Activated gamma-delta T cell (primary cell): Measurements from ENCODE around the gene SPEF2.

Experiments
- DNase-seq: peaks from one replicate; lab custom pipeline; 2025; lab: John Stamatoyannopoulos, UW

The SPEF2 gene

DNA sequence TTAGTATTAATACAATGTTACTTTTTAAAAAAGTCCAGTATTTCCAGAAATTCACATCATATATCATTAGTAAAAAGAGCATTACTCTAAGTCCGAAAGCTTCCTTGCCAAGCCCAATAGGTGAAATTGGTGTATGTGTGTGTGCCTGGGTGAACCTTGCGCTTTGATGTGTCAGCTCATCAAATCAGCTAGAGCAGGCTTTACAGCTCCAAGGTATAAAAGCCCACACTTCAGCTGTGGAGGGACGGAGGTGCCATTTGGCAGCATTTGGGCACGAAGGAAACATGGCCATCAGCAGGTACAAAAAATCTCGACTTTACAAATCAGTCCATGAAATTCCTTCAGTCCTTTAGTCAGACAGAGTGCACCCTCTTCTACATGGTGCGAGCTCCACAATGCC, 162.6 kb downstream of the SPEF2 start:
- DNase-seq, result no peak

DNA sequence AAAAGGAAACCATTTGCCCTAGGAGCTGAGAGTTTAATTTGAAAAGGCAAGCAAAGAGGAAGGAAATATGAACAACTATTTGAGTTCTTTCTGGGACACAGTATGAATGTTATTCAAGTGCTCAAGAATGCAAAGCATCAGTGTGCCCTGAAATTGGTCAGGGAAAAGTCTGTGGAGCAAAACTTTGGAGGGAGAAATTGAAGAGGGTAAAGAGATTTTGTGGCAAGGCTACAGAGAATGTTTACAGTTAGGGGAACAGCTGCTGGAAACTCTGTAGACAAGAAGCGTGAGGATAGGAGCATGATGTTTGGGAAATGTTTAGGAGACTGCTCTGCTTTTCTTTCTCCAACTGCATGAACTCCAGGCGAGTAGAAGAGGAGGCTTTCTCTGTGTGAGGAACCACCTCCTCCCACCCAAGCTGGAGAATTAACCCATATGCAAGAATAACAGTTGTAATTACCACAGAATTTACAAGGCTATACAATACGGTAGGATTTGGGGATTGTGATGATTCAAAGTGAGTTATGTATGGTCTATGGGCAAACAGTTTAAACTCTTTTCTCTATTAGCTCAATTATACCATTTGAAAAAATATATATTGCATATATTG, 163.6 kb downstream of the SPEF2 start:
- DNase-seq, result no peak

DNA sequence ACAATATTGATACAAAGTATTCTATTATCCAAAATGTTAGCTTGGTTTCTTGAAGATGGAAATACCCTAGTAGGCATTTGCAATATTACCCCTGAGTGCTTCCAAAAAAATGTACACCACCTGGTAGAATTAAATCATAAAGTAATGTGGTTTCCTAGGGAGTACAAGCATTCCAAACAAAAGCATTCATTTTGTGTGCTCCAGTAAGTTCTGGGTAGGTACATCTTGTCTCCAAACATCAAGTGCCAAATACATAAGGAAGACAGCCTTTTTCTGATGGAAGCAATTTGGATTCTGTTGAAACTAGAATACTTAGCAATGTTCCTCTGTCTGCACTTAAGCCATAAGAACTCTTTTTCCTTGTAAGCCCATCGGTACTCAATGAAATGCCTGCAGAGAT, 165.9 kb downstream of the SPEF2 start:
- DNase-seq, result no peak

DNA sequence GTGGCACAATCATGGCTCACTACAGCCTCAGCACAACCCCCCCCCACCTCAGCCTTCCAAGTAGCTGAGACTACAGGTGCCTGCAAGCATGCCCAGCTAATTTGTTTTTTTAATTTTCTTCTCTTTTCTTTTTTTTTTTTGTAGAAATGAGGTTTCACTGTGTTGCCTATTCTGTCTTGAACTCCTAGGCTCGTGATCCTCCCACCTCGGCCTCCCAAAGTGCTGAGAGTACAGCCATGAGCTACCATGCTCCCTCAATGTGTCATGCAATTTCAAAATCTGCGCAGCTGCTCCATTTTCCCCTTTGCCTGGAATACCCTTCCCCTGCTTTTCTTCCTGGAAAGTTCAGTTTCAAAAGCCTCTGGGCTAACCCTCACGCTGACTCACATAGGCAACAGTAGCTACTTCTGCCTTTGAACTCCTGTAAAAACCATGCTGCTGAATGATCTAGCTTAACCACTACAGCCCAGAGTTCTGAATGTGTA, 168.0 kb downstream of the SPEF2 start:
- DNase-seq, result no peak

DNA sequence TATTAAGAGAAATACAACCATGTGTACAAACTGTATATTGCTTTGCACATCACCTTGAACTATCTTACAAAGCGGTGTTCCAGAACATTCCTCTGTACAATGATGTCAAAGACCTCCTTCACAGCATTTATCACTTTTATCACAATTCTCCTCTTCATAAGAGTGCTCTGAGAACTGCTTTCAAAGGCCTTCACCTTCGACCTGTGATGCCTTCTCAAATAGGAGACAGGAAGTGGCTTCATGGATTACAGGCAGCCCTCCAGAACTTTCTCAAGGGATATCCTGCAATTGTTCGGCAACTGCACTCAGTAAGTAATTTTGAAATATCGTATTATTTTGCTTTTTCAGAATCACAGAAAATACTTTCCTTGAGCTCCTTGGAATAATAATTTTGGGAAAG, 171.1 kb downstream of the SPEF2 start:
- DNase-seq, result no peak

DNA sequence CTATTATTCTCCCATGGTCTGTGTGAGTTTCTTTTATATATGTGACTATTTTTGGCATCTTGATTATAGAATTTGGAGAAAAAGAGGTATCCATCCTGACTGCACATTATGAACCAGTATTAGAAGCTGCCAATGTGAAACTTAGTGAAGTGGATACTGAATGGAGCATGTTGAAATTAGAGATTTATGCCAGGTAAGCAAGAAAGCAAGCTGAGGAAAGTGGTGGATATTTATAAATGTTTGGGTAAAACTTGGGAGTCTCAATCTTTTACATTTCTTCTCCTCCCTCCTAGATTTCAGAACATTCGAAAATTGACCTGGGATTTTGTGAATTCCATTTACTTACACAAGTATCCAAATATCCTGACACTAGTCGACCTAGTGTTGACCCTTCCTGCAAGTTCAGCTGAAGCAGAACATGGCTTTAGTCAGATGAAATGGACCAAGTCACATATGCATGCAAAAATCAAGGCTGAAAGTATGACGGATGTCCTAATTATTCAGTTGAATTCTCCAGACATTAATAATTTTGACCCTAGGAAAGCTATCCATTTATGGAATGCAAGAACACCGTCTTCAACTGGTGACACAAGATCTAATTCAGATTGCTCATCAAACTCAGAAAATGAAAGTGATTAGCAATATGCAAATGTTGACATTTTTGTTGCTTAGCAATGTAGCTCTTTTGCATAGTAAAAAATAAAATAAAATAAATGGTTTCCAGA, 172.2 kb downstream of the SPEF2 start:
- no peak for DNase-seq

DNA sequence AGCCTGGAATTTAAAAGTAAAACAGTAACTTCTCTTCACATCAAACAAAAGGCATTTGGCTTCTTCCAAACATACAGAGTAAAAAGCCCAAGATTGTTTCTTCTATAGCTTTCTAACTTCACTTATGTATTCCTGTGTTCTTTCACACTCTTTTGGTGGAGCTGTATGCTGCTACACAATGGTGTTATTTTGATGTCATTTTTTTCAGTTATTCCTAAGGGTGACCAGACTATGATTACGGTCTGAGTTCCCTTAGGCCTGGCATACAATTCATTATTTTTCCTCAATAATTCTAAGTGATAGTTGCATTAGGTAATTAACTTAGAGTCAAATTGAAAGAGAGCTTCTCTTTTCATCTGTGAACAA, 172.8 kb downstream of the SPEF2 start:
- no peak for DNase-seq

DNA sequence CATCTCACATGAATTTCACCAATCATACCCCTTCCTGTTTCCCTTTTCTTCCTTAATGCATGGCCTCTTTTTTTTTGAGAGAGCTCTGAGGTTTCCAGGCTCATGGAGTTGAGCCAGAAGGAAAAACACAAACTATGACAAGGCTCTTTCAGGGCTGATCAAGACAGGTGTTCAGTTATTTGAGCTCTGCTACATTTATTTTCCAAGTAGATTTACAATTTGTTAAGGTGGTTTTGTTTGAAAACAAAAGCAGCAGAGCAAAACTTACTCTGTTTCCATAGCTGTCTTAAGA, 176.6 kb downstream of the SPEF2 start:
- DNase-seq, result no peak

DNA sequence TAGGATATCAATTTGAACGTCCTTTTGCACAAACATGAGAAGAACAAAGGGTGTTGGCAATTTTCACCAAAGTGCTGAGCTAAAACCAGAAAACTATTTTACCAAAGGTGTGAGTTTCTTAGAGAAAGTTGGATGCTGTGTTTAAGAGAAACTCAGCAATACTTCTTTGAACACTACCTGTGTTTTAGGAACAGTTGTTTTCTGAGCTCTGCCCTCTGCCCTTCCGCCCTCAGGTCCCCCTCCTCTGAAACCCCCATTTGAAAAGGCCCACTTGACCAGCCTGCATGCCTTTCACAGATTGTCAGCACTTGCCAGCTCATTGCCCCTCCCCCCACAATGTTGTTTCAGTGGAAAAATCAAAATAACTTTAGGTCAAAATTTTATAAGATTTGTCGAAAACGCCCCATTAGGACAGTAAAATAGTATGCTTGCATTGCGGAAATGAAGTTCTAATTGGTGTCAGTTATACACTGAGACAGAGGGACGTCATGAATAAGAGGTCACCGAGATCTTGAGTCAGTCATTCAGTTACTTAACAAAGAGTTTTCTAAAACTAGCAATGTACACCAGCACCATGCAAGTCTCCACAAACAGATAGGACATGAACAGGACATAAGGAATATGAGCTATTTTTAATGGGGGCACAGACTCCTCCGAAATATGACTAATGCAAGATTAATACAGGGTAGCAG, 177.2 kb downstream of the SPEF2 start:
- no peak for DNase-seq

DNA sequence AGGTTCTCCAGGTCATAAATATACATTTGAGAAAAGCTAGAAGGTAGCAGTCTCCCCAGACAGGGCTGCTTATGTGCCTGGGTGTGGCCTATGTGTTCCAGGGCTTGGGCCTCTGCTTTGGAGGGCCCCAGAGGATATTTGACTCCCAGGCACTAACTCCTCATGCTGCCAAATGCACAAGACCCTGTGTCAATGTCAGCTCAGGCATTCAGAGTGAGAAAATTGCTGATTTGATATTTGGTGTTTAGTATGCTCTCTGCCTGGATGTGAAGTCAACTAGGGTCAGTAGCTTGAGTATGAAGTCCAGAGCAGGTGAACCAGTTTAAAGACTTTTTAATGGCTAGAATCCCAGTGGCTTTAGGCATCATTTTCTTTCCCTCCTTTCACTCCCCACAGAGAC, 181.5 kb downstream of the SPEF2 start:
- DNase-seq, result no peak

DNA sequence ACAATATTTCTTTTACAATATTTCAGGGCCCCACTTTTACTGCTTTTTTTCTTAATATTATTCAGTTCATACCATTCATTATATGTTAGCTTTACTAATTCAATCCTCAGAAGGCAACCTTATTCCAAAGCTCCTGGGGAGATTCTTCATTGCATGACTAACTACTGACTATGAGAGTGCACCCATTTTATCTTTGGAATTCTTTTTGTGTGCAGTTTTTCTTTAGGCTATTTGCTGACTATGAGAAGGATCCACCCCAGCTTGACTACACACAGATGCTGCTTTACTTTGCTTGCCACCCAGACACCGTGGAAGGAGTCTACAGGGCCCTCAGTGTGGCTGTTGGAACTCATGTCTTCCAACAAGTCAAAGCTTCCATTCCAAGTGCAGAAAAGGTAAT, 182.1 kb downstream of the SPEF2 start:
- no peak for DNase-seq

DNA sequence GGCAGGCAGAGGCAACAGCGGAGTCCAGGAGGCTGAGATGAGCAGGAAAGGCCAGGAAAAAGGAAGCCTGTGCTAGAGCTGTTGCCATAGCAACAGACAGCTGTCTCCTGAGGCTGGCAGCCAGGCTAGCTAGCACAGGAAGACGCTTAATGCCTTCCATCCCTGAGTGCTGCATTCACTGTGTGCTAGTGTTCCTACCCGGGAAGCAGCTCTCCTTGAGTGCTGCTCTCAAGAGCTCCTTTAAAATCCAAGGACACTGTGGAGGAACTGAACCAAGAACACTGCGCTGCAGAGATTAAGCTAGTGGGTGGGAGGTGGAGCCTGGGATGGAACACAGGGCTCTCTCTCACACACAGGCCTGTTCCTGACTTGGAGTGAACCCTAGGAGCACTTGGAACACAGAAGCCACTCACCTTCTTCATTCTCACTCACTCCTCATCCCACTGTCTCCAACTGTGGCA, 185.6 kb downstream of the SPEF2 start:
- no peak for DNase-seq

DNA sequence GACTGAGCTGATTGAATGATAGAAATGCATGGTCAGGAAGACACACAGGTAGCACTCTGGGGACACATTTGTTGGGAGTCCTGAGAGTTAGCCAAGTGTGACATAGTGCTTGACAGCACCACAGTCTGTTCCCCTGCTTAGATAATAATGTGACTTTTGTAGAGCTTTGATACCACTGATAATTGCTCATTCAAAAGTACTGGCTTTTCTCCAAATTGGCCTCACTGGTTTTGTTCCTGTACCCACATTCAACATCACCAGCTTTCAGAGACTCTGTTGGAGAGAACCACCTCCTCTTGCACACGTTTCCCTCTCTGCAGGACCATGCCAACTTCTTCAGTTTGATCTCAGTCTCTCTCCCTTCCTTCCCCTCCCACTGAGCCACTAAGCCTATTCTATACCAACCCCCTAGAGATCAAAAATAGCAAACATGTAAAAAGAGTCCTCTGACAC, 186.6 kb downstream of the SPEF2 start:
- no peak for DNase-seq

DNA sequence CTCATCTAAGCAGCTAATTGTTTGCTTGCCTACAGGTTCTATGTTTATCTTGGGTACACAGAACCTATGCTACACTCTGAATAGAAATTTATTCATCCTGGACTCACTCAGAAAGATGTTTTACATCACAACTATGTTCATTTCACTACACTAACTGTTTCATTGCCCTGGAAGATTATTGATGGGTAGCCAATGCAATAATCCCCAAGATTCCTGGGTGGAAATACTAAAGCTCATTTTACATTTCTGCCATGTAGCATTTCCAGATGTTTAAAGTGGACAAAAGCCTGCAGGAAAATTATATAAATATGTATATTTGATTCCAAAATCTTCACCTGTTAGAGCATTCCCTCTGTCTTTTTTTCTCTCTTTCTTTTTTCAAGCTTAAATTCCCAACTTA, 187.2 kb downstream of the SPEF2 start:
- no peak for DNase-seq

DNA sequence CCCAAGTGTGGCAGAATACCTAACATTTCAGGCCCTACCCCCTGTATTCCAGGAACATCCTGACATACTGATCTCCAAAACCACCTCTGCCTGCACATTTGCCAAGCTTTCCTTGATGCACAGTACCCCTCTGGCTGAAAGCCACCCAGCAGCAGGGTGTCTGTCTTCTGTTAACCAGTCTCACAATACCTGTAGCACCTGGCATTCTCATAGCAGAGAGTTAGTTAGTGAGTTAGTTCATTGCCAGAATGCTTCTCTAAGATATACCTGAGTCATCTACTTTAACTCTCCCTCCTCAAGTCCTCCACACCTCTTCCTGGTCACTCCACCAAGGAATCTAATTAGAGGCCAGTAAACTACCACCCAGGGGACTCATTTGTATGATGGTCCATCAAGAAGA, 192.9 kb downstream of the SPEF2 start:
- DNase-seq, result no peak

DNA sequence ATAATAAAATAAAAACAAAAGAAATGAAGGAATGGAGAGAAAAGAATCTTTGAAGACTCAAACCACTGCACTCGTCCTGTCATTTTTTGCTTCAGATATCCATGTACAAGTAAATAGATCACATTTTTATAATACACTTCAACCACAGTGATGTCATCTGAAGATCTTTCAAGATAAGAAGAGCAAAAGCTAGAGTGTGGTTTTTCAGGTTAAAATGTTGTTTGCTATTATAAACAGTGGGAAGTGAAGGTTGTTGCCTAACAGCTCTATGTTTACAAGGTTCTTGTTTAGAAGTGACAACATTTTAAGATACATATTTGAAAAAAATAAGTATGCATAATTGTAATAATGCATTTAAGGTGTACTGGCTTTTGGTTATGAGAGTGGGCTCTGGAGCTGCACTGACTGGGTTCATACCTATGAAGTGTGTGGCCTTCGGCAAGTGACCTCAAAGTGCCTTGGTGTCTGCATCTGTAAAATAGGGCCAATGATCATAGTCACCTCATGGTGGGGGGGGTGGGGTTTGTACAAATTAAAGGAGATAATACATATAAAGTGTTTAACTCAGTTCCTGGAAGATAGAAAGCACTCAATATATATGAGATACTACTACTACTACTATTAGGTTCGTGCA, 193.6 kb downstream of the SPEF2 start:
- no peak for DNase-seq

DNA sequence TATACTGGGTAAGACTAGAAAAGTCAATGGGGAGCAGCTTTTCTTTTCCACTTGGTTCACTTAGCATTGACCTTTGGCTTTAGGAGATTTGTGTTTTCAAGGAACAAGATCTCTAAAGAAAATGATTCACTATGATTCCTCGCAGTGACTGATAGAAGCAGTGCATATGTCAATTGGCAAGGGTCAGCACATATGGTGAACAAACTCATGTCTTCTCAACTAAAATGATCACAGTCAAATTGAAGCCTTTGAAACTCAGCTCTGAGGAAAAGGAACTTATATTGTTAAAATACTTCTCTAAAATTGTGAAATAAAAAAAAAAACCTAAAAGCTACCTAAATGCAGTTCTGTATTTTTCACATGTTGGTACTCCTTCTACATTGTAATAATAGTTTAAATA, 195.9 kb downstream of the SPEF2 start:
- no peak for DNase-seq

DNA sequence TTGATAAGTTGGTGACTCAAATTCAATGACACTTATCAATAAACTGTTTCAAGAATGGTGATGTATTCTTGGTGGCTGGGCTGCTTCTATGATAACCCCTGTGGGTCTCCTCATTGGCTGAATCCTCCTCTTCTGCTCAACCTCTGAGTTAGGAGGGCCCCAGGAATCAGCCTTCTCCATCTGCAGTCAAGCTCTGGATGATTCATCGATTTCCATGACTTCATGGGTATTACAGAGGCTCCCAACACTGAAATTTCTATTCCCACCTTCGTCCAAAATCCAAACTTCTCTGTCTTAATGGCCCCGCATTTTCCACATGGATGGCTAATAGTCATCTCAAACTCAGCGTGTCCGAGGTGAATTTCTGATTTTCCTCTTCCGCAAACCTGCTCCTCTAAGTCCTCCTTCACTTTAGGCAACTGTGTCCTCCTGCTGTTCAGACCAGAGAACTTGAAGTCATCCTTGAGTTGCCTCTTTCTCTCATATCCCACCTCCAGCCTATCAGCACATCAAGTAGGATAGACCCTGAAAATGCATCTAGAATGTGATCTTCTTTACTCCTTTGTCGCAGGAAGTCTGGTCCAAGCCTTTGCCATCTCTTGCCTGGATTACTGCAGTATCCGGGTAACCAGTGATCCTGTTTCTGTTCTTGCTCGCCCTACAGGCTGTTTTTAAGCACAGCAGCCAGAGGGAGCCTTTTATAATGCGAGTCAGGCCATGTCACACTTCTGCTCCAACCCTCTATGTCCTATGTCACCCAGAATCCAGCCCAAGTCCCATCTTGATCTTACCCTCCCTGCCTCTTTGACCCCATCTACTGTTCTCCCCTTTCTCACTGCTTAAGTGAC, 197.7 kb downstream of the SPEF2 start:
- no peak for DNase-seq

DNA sequence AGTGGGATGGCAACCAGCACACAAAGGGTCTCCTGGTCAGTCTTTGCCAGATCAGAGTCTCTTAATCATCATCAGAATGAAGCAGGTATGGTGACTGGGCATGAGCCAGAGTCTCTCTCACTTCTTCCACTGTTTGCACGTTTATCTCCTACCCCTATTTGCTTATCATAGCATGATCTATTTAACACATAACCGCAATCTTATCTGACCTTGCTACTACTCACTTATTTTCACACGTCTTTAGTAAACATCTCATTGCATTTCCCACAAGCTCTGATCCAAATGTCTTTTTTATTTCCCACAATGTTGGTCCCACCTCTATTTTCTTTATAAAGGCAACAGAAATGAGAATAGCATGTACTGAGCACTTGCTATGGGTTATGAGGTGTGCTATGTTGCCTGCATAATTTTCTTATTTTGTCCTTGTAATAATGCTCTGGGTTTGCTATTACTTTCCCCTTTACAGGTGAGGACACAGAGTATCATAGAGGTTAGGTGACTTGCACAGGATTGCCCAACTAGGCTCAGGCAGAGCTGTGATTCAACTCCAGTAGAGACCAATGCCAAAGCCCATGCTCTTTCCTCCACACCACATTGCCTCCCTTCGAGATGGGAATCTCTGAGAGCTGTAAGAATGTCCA, 199.3 kb downstream of the SPEF2 start:
- no peak for DNase-seq

DNA sequence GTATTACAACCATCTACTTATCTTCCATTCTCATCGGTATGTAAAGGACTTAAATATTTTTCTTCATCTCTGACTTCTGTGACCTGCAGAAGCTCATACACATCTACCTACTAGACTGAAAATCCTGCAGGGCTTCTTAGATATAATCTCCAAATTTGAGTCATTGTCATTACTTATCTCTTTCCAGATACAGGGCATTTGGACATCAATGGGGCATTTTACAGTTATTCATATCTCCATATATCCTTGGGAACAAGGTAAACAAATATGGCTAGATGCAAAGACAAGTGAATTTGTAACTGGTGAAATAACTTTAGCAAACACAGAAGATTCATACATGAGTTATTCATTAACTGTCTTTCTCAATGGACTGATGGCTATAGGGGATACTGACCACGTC, 201.4 kb downstream of the SPEF2 start:
- DNase-seq, result no peak

DNA sequence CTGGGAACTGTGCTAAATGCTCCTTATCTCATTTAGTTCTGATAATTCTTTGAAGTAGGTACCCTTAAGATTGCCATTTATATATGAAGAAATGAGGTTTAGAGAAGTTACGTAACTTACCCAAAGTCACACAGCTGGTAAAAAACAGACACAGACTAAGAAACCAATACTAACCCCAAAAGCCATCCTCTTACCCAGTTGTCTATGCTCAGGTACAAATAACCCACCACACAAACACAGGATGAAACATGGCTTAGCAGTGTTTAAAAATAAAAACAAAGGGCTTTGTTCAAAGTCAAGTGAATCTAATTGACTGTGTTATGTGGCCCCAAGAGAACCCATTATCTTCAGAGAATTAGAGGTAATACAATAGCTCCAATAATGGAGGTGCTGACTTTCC, 202.0 kb downstream of the SPEF2 start:
- DNase-seq, result no peak
